DOHH2 (cell line): ENCODE results near the gene COL23A1.

ENCODE experiments used
- H3F3A ChIP-seq: fragments of 200-600 bp; sonication (generic), shearing (Covaris generic); 2 replicates; pipeline ENCODE4 v1.6.0; 2016; ENCODE audit warnings: antibody characterized with exemption, mild to moderate bottlenecking; ENCODE audit not compliant: control insufficient read depth, insufficient read depth
- H3K27ac ChIP-seq: fragments of 200-600 bp; sonication (generic); 2 replicates; pipeline ENCODE4 v1.5.1; 2014; ENCODE audit warnings: low read depth, mild to moderate bottlenecking, low read length, moderate library complexity
- H3K27me3 ChIP-seq: fragments of 200-600 bp; sonication (generic); 2 replicates; pipeline ENCODE4 v1.6.1; 2014; ENCODE audit warnings: mild to moderate bottlenecking, low read length, mixed read lengths; ENCODE audit not compliant: control insufficient read depth
- H3K36me3 ChIP-seq: fragments of 200-600 bp; sonication (generic); 2 replicates; pipeline ENCODE4 v1.6.1; 2014; ENCODE audit warnings: mild to moderate bottlenecking, low read length, moderate library complexity, mixed read lengths; ENCODE audit not compliant: control insufficient read depth
- H3K4me1 ChIP-seq: fragments of 200-600 bp; sonication (generic); 2 replicates; pipeline ENCODE4 v1.6.1; 2014; ENCODE audit warnings: mild to moderate bottlenecking, low read length, mixed read lengths; ENCODE audit not compliant: control insufficient read depth
- H3K4me2 ChIP-seq: fragments of 200-600 bp; sonication (generic); 2 replicates; pipeline ENCODE4 v1.6.0; 2014; ENCODE audit warnings: mild to moderate bottlenecking, low read length, moderate library complexity
- H3K4me3 ChIP-seq: fragments of 200-600 bp; sonication (generic); 2 replicates; pipeline ENCODE4 v1.5.1; 2014; ENCODE audit warnings: mild to moderate bottlenecking, low read length, mixed read lengths
- H3K79me2 ChIP-seq: fragments of 200-600 bp; sonication (generic); 2 replicates; pipeline ENCODE4 v1.6.1; 2014; ENCODE audit warnings: mild to moderate bottlenecking, low read length, mixed read lengths; ENCODE audit not compliant: control insufficient read depth
- H3K9me2 ChIP-seq: fragments of 200-600 bp; sonication (generic); replicated peaks from 2 replicates; pipeline ENCODE4 v1.6.1; 2014; ENCODE audit warnings: mild to moderate bottlenecking, low read length, mixed read lengths; ENCODE audit not compliant: control insufficient read depth
- H3K9me3 ChIP-seq: fragments of 200-600 bp; sonication (generic); 2 replicates; pipeline ENCODE4 v1.6.1; 2014; ENCODE audit warnings: antibody characterized with exemption, low read length, mixed read lengths; ENCODE audit not compliant: control insufficient read depth, insufficient read depth
- H4K20me1 ChIP-seq: fragments of 200-600 bp; sonication (generic); 2 replicates; pipeline ENCODE4 v1.6.0; 2014; ENCODE audit warnings: low read depth, mild to moderate bottlenecking, antibody characterized with exemption, low read length, moderate library complexity; ENCODE audit not compliant: control insufficient read depth, insufficient read depth
- CTCF ChIP-seq: fragments of 200-600 bp; sonication (generic); IDR thresholded peaks from one replicate; pipeline ENCODE4 v1.5.1; 2014; ENCODE audit warnings: antibody characterized with exemption, mild to moderate bottlenecking, low read depth, low read length; ENCODE audit not compliant: poor library complexity, severe bottlenecking
- EZH2phosphoT487 ChIP-seq: fragments of 200-600 bp; sonication (generic); IDR thresholded peaks from 2 replicates; pipeline ENCODE4 v1.6.1; 2017; ENCODE audit warnings: borderline replicate concordance, mild to moderate bottlenecking, antibody characterized with exemption, low read length, moderate library complexity, mixed read lengths

The COL23A1 gene

GRCh38 chr5:178426326-178427130 lies 163.7 kb downstream of the COL23A1 start:
- Histone ChIP-seq H4K20me1 (no peaks in the 10 kb centered on the region), H3K27ac (no peak overlapping the region), H3F3A (no peaks in the 10 kb centered on the region), H3K4me3 (no peak overlapping the region), H3K79me2 (no peaks in the 10 kb centered on the region), H3K4me2 (no peak overlapping the region), H3K27me3 (no peaks in the 10 kb centered on the region), H3K9me2 (no peaks in the 10 kb centered on the region), H3K4me1 (no peaks in the 10 kb centered on the region), H3K9me3 (no peaks in the 10 kb centered on the region), H3K36me3 (no peaks in the 10 kb centered on the region)
- TF ChIP-seq EZH2phosphoT487 = no peak
- no peak for TF ChIP-seq CTCF

GRCh38 chr5:178425621-178426068 lies 164.5 kb downstream of the COL23A1 start:
- H3K4me1 ChIP-seq = no peaks in the 10 kb centered on the region
- no peaks in the 10 kb centered on the region for H3K9me2 ChIP-seq
- H3F3A ChIP-seq = no peaks in the 10 kb centered on the region
- H3K9me3 ChIP-seq = no peaks in the 10 kb centered on the region
- no peak overlapping the region for H3K27ac ChIP-seq
- H4K20me1 ChIP-seq = no peaks in the 10 kb centered on the region
- H3K79me2 ChIP-seq = no peaks in the 10 kb centered on the region
- H3K36me3 ChIP-seq = no peaks in the 10 kb centered on the region
- no peak overlapping the region for H3K4me2 ChIP-seq
- H3K4me3 ChIP-seq = no peak overlapping the region
- H3K27me3 ChIP-seq = no peaks in the 10 kb centered on the region
- no peak for TF ChIP-seq EZH2phosphoT487
- TF ChIP-seq CTCF = no peak

- Histone ChIP-seq H3K4me2 (no peak overlapping the region), H3K27ac (no peak overlapping the region), H3K79me2 (no peaks in the 10 kb centered on the region), H3K4me3 (no peak overlapping the region), H3K27me3 (no peaks in the 10 kb centered on the region), H3K9me2 (no peaks in the 10 kb centered on the region), H4K20me1 (no peaks in the 10 kb centered on the region), H3K36me3 (no peaks in the 10 kb centered on the region), H3K9me3 (no peaks in the 10 kb centered on the region), H3F3A (no peaks in the 10 kb centered on the region), H3K4me1 (no peaks in the 10 kb centered on the region)
- no peak for TF ChIP-seq EZH2phosphoT487
- no peak for TF ChIP-seq CTCF
These were observed 165.4 kb downstream of the COL23A1 start for GRCh38 chr5:178424810-178425177.
